ENCODE results near the gene SND1. TPM values are rescaled to one million over a fixed set of nuclear protein-coding genes. Genes with fewer than 3 reads are reported as not detected.
A peak's percentile ranks its signal among the peaks of the same experiment; 100 is the strongest.

The SND1 gene
- total RNA-seq, 1 experiment from 2014 or later: 218 TPM

- Histone ChIP-seq H3K14ac (ENCODE audit: insufficient read depth, low read length) (no peak overlapping the region), H3K56ac (ENCODE audit: insufficient read length, low read depth, low read length) (no peak overlapping the region), H3K79me1 (ENCODE audit: insufficient read depth, low read depth, low read length, poor library complexity, severe bottlenecking) (peaks cover 3% of the 10 kb centered on the region), H4K91ac (ENCODE audit: insufficient read length, low read depth, low read length) (no peak overlapping the region), H3K9me3 (ENCODE audit: control insufficient read depth, low read depth, low read length) (no peaks in the 10 kb centered on the region), H3K27ac (ENCODE audit: insufficient read length, low read depth, low read length) (peak overlapping the region; percentile 2), H3K23ac (ENCODE audit: insufficient read length, low read depth, low read length) (no peak overlapping the region), H3K9ac (ENCODE audit: extremely low read depth, insufficient read length, low read length) (no peak overlapping the region), H2BK15ac (ENCODE audit: low read depth, low read length) (no peak overlapping the region), H4K20me1 (ENCODE audit: control insufficient read depth, insufficient read depth, insufficient read length) (no peaks in the 10 kb centered on the region), H3T11ph (ENCODE audit: low read length) (no peak overlapping the region), H3K4me1 (ENCODE audit: insufficient read depth, low read length) (peaks cover 30% of the 10 kb centered on the region), H2BK12ac (ENCODE audit: insufficient read length, low read depth, low read length) (no peak overlapping the region), H4K8ac (replicated peaks; ENCODE audit: insufficient read length, low read depth, low read length) (no peak overlapping the region), H3K23me2 (ENCODE audit: insufficient read length, low read depth, low read length, poor library complexity, severe bottlenecking) (no peaks in the 10 kb centered on the region), H3K4me2 (ENCODE audit: insufficient read depth, insufficient read length, low read length) (peak overlapping the region; percentile 7), H3K27me3 (ENCODE audit: insufficient read depth, low read length) (no peaks in the 10 kb centered on the region), H2AFZ (ENCODE audit: low read length) (no peak overlapping the region), H4K5ac (ENCODE audit: insufficient read length, low read depth, low read length) (no peak overlapping the region), H2AK5ac (ENCODE audit: insufficient read length, low read length) (no peak overlapping the region), H3K18ac (ENCODE audit: insufficient read length, low read depth, low read length) (no peak overlapping the region), H3K79me2 (ENCODE audit: insufficient read depth, low read length) (peaks cover 1% of the 10 kb centered on the region; the same call in 1 of the 2 replicates), H2BK20ac (ENCODE audit: low read depth, low read length, poor library complexity, severe bottlenecking) (no peak overlapping the region), H2BK5ac (ENCODE audit: insufficient read length, low read length) (no peak overlapping the region), H2BK120ac (ENCODE audit: low read depth, low read length, poor library complexity, severe bottlenecking) (no peak overlapping the region), H3K4ac (ENCODE audit: low read depth, low read length) (no peak overlapping the region)
- WGBS (ENCODE audit: extremely low coverage, insufficient read length, low lambda C conversion rate): no CpG with 5 or more reads among the region's 5 CpGs
- Mint-ChIP-seq H3K27ac (peak overlapping the region; percentile 14 to 98 (median 85); a peak in 5 of 7 replicates), H3K27me3 (ENCODE audit: low read depth) (no peaks in the 10 kb centered on the region), H3K36me3 (ENCODE audit: insufficient read depth in 1 of 3, low read depth in 3 of 3) (peaks cover 0 to 3% (median 0%) of the 10 kb centered on the region in 3 experiments; a peak in 3 of 7 replicates), H3K4me3 (peak overlapping the region; percentile 6 to 54; a peak in 4 of 5 replicates), H3K9me3 (no peaks in the 10 kb centered on the region), H3K4me1 (peaks cover 56 to 62% of the 10 kb centered on the region in 2 experiments)
- peak; percentile 49 for DNase-seq
- TF ChIP-seq CTCF (conservative IDR thresholded peaks at IDR 0.05): no peak
These were observed 249.0 kb downstream of the SND1 start for GRCh38 chr7:127900732-127901685.

Data from H9 (cell line).